HG03280 (cell line): Measurements from ENCODE around the gene SMAD6.

ENCODE experiments used
- ATAC-seq: cut with Tn5 transposase; IDR thresholded peaks from one replicate; pipeline ENCODE4 v1.9.1; 2021; ENCODE audit warnings: mild to moderate bottlenecking, moderate library complexity; ENCODE audit not compliant: unreplicated experiment

The SMAD6 gene

DNA sequence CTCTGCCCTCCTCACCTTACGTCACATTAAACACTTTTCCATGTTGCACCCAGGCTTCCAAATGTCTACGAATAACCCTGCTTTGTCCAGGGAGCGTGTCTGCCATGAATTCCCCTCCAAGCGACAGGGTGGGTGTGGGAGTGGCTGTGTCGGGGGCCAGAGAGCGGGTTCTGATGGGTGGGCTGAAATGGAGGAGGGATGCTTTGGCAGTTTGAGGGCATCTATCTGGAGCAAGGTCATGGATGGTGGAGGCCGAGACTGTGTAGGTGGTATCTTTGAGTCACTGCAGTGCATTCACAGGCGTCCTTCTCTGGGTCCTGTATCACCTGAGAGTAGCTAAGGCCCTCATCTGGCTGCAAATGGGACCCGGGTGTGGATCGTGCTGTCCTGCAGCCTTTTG, 36.6 kb downstream of the SMAD6 start:
- no peak for ATAC-seq

DNA sequence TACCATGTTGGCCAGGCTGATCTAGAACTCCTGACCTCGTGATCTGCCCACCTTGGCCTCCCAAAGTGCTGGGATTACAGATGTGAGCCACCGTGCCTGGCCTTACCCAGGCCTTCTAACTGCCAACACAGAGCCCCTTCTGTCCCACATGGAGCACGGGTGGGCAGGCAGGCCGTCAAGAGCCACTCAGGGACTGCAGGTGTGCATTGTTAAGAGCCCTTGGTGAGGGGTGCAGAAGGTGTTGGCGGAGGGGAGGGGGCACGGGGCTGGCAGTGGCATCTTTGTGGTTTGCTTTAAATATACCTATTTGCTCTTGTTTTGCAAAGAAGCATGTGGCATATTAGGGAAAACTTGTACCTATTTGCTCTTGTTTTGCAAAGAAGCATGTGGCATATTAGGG, 37.3 kb downstream of the SMAD6 start:
- ATAC-seq = no peak

DNA sequence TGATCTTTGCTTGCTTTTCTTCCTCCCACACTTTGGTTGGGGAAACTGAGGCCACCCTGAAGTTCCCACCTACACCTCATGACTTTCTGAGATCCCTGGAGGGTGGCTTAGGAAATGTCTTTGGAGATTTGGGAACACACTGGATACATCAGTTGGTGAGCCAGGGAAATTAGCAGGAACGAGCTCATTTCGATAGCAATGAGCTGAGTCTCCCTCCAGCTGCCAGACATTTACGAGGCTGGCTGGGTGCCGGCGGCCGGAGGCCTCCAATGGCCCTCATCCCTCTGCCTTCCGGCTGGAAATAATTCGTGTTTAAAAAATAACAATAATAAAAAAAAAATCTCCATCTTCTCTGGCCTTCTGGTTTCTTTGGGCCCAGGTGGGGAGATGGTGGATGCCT, 38.8 kb downstream of the SMAD6 start:
- no peak for ATAC-seq

GRCh38 chr15:66741646-66742045, 39.6 kb downstream of the SMAD6 start:
- no peak for ATAC-seq

DNA sequence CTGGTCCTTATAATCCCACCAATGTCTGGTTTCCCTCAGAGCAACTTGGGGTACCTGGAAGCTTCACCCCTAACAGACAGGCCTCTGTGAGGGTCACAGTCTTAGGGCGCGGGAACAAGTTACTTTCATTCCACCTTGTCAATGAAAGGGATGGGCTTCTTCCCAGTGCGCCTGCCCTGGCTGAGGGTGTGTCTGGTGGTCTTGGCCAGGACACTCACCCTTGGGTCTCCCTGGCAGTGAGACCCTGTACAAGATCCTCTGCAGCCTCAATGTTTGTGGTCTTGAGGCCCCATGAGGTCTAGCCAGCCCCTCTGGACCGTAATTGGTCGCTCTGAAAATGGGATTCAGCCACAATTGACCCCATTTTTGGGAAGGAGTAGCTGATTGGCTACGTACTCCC, 40.2 kb downstream of the SMAD6 start:
- ATAC-seq = no peak

DNA sequence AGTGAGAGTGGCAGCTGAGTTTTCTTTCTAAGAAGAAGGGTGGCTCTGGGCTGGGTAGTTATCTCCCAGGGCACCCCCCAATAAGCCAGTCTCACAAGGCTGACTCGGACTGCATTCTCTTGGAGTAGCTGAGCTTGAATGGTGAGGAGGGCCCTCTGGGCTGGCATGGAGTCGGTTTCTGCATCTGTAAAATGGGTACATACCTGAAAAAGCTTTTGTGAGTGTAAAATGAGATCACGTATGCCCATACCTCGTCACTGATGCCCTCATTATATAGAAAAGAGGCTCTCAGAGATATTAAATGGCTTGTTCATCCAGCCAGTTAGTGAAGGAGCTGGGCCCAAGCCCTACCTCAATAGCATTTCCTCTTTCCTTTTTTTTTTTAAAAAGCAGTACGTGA, 41.2 kb downstream of the SMAD6 start:
- ATAC-seq = no peak

GRCh38 chr15:66743703-66744536, 41.9 kb downstream of the SMAD6 start:
- ATAC-seq = no peak

- no peak for ATAC-seq
Observed at GRCh38 chr15:66744610-66745279, 42.7 kb downstream of the SMAD6 start.

- ATAC-seq = no peak
Observed at GRCh38 chr15:66745530-66746230, 43.6 kb downstream of the SMAD6 start.

DNA sequence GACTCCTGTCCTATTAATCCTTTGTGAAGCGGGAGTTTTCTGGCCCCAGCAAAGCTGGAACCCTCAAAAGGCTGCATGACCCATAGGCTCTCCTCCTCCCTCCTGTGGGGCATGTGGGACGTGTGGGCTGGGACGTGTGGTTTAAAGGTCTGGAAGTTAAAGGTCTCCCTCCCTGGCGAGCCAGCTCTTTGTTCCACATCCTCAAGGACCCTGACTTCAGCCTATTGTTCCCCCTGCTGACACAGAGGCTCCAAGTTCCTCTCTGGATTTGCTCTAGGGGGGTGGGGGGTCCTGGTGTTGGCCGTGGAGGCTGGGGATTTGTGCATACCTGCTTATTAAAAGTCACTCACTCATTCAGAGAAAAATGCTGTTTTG, 44.2 kb downstream of the SMAD6 start:
- no peak for ATAC-seq

DNA sequence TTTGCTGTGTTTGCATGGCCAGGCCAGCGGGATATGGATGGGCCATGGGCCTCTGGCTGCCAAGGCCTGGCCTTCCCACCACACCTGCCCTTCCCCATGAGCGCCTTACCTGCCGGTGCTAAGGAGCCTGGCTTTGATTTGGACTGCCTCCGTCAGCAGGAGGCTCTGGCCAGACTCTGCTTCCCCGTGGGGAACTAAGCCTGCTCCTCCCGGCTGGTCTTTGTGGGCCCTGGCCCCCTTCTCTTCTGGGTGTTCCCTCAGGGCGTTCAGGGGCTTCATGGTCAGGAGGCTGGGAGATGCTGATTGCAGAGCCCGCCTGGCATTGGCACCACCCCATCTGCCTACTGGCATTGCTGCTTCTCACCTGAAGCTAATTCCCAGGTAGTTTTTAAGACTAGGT, 45.2 kb downstream of the SMAD6 start:
- no peak for ATAC-seq

GRCh38 chr15:66747886-66748707, 46.1 kb downstream of the SMAD6 start:
- ATAC-seq = no peak

DNA sequence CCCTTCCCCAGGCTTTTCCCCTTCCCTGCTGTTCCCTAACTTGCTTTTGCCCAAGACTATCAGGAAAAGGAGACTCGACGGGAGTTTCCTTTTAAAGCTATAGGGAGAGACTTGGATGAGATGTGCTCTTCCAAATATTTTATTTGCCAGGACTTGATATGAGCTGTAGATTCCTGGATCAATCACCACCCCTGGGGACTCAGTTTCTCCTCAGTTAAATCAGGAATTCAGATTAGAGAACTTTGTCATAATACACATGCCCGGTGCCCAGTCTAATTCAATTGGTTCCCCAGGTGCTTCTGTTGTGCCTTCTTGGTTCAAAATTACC, 46.6 kb downstream of the SMAD6 start:
- ATAC-seq = no peak

DNA sequence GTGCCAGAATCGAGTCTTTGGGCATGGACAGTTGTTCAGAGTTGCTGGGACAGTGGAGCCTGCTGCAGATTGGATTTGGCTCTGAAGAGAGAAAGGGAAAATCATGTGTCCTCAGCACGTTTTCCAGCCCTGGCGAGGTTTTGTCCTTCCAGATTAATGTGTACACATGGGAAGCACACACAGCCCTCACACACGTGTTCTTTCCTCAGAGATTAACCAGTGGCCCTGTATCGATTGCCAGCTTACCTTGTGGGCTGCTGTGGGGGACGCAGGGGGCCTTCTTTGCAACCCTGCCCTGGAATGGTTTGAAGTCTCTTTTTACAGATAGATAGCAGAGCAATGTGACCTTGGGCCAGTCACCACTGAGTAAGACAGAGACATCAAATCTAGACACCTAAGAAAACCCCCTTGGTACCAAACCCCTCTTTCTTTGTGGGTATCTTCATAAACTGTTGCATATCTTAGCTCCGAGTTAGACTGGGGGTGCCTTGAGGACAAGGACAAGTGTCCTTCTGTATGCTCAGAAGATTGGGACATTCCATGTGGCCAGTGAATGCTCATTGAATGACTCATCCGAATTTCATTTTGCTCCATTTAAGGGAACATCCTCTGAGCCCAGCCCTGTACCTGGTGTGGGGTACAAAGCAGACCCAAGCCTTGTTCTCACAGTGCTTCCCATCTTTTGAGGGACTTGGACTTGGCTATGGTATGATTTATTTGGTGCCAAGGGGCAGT, 48.0 kb downstream of the SMAD6 start:
- ATAC-seq = no peak

DNA sequence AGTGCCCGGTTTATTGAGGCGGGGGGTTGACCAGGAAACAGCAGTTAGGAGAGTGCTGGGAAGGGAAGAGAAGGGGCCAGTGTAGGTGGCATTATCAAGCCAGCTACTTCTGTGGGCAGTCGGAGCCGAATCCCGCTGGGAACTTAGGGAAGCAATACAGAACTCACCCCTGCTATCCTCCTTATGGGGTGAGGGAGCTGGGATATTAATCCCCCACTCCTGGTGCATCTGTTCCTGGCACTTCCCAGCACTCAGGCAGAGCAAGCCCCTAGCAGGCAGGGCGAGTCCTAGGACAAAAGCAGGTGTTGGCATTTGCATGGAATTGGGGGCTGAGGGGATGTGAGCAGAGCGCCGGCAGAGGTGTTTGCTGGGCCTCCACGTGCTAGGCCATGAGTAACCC, 48.6 kb downstream of the SMAD6 start:
- no peak for ATAC-seq

- ATAC-seq = no peak
Observed at GRCh38 chr15:66751579-66751978, 49.5 kb downstream of the SMAD6 start.

GRCh38 chr15:66752078-66752477, 50.0 kb downstream of the SMAD6 start:
- ATAC-seq = no peak

DNA sequence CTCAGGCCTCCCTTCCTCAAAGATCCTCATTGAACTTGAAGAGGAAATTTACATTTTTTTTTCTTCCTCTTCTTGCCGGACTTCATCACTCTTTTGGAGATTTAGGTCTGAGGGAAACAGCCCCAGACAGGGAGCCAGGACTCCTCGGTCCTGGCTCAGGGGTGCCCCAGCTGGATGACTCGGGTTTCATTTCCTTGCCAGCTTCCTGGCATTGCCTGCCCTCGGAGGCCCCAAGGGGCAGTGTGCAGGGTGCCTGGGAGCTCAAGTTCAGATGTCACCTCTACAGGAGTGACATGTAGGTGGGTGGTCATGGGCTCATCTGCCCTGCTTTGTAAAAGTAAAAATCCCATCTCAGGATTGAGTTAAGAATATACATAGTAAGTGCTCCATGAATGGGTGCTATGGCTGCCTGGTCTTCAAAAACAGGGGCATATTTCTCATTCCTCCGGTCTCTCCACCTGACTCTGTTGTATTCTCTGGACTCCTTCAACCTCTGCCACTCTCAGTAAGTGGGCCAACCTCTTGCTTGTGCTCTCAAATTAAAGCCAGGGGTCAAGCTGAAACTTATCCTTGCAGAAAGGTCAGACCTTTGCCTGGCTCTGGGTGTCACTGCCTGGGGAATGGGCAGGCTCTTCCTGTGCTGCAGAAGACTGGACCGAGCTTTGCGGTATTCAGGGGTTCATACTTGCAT, 51.8 kb downstream of the SMAD6 start:
- no peak for ATAC-seq

DNA sequence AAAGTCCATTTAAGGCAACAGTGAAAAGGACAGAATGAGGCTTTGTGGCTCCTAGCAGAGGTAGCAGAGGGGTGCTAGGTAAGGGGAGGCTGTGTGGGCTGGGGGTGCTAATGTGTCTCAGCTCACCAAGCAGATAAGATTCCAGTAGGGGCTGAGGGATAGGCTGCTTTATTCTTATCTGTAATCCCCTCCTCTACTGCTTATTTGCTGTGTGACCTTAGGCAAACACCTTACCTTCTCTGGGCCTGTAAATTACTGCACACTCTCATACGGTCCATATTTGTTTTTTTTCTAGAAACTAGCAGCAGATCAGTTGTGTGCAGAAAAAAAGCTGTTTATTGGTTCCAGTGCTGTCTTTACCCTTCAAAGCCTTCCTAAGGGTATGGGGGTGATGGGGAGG, 52.8 kb downstream of the SMAD6 start:
- ATAC-seq = no peak
